HG03354 (cell line): ENCODE results near the gene S100A16.
"Not testable (repeated sequence)": the region's sequence is repeated elsewhere in the genome, so short reads cannot be mapped to it uniquely, and the experiment has no call there.

Experiments used
- ATAC-seq: cut with Tn5 transposase; IDR thresholded peaks from one replicate; pipeline ENCODE4 v1.9.1; 2021; ENCODE audit warnings: mild to moderate bottlenecking; ENCODE audit not compliant: unreplicated experiment, poor library complexity, severe bottlenecking

Gene S100A16

GRCh38 chr1:153612755-153613331, at the start of gene S100A16:
S100A16 (minus strand) TSS chr1:153613137; CDS start chr1:153608151, 4,986 bp downstream.
- no peak for ATAC-seq

- no peak for ATAC-seq
These were observed 49.3 kb upstream of the S100A16 start for GRCh38 chr1:153662269-153662668.

- ATAC-seq, result no peak
These were observed 48.3 kb upstream of the S100A16 start for GRCh38 chr1:153661111-153661708.

GRCh38 chr1:153659656-153660055, 46.7 kb upstream of the S100A16 start:
- ATAC-seq, result no peak

- no peak for ATAC-seq
These were observed 46.2 kb upstream of the S100A16 start for GRCh38 chr1:153659175-153659534.

GRCh38 chr1:153658400-153659174, 45.6 kb upstream of the S100A16 start, which contains the start of gene SNAPIN:
SNAPIN (plus strand) TSS chr1:153658703; CDS start chr1:153658744, 41 bp downstream.
- ATAC-seq, result peak; percentile 94

GRCh38 chr1:153655333-153655732, 42.4 kb upstream of the S100A16 start:
- ATAC-seq, result no peak

- no peak for ATAC-seq
These were observed 40.0 kb upstream of the S100A16 start for GRCh38 chr1:153652805-153653500.

GRCh38 chr1:153651771-153652170, 38.8 kb upstream of the S100A16 start:
- no peak for ATAC-seq

GRCh38 chr1:153649863-153650235, 36.9 kb upstream of the S100A16 start:
- ATAC-seq, result no peak

- ATAC-seq, result no peak
These were observed 36.4 kb upstream of the S100A16 start for GRCh38 chr1:153649137-153649862.

GRCh38 chr1:153648000-153648643, 35.2 kb upstream of the S100A16 start:
- no peak for ATAC-seq

- no peak for ATAC-seq
These were observed 34.4 kb upstream of the S100A16 start for GRCh38 chr1:153647346-153647714.

GRCh38 chr1:153646672-153647345, 33.9 kb upstream of the S100A16 start:
- ATAC-seq, result no peak

- no peak for ATAC-seq
These were observed 30.9 kb upstream of the S100A16 start for GRCh38 chr1:153643816-153644215.

GRCh38 chr1:153643100-153643499, 30.2 kb upstream of the S100A16 start:
- ATAC-seq, result no peak

GRCh38 chr1:153642161-153642560, 29.2 kb upstream of the S100A16 start:
- no peak for ATAC-seq

- no peak for ATAC-seq
These were observed 27.9 kb upstream of the S100A16 start for GRCh38 chr1:153640861-153641260.

- not testable (repeated sequence) for ATAC-seq
These were observed 27.3 kb upstream of the S100A16 start for GRCh38 chr1:153640213-153640612.
